WI38 (cell line): ENCODE measurements around the gene POU3F1.
A peak's percentile ranks its signal among the peaks of the same experiment; 100 is the strongest.

Source experiments
- H3K4me3 ChIP-seq: 2 replicates; pipeline ENCODE4 v1.5.1; 2011; ENCODE audit warnings: low read depth, mild to moderate bottlenecking, control low read depth, low read length
- TF ChIP-seq, protein P1 (sequence below): IDR thresholded peaks from 2 replicates; pipeline ENCODE4 v1.5.1; 2012; ENCODE audit warnings: low read depth, mild to moderate bottlenecking, control low read depth, low read length

POU3F1 gene

DNA sequence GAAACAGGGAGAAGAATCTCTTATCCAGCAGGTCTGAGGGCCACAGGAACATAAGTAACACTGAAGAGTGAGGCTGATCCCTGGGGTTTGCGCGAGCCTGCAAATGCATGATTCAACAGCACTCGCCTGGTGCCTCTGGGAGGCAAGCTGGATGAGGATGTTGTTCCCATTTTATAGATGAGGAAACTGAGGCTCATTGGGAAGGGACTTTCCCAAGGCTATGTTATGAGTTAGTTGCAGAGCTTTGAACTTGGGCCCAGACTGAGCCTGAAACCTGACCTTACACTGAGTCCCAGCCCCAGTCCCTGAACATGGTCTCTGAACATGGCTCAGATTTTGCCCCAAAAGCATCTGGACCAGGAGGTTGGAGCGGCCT is 27.7 kb upstream of the POU3F1 start:
- TF ChIP-seq, protein P1, sequence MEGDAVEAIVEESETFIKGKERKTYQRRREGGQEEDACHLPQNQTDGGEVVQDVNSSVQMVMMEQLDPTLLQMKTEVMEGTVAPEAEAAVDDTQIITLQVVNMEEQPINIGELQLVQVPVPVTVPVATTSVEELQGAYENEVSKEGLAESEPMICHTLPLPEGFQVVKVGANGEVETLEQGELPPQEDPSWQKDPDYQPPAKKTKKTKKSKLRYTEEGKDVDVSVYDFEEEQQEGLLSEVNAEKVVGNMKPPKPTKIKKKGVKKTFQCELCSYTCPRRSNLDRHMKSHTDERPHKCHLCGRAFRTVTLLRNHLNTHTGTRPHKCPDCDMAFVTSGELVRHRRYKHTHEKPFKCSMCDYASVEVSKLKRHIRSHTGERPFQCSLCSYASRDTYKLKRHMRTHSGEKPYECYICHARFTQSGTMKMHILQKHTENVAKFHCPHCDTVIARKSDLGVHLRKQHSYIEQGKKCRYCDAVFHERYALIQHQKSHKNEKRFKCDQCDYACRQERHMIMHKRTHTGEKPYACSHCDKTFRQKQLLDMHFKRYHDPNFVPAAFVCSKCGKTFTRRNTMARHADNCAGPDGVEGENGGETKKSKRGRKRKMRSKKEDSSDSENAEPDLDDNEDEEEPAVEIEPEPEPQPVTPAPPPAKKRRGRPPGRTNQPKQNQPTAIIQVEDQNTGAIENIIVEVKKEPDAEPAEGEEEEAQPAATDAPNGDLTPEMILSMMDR: no peak
- H3K4me3 ChIP-seq: no peak overlapping the region

- no peak overlapping the region for H3K4me3 ChIP-seq
- TF ChIP-seq, protein P1: no peak
Measured at GRCh38 chr1:38073534-38074301, 27.1 kb upstream of the POU3F1 start.

- H3K4me3 ChIP-seq: no peak overlapping the region
- TF ChIP-seq, protein P1: no peak
Measured at GRCh38 chr1:38072858-38073257, 26.3 kb upstream of the POU3F1 start.

DNA sequence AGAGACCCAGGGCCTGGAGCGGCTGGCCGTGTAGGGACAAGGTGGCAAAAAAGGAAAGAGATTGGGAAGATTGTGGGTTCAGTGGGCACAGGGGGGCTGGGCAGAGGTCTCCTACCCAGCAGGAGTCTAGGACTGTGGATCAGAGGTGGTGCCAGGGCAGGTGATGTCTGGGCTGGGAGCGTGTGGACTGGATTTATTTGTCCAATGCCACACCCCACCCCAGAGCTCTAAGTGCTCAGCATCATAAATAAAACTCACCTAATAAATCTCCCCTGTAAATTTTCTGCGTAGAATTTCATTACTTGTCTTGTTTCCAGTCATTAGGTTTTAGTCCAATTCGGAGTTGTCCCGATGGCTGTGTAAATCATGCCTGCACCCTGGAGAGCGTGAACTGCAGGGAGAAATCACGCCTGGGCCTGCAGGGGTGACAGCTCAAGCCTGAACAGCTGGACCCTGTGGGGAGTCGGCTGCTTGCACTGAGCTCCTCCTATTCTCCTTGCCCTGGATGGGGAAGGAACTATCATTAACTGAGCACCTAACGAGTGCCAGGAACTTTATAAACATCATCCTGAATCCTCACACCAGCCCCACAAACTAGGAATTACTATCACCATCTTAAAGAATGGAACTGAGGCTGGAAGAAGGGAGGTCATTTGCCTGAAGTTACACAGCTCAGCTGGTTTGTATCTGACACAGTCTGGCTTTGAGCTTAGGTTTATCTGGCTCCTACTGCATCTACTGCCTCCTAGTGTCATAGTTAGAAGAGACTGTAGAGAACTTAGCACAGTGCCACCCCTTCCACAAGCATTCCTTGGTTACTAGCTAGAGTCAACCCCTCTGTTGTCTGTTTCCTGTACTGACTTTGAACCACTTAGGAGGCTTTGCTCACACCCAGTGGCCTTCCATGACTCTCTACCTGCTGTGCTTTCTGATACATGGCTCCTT is 25.0 kb upstream of the POU3F1 start:
- TF ChIP-seq, protein P1: peak; percentile 35; the same call in 1 of the 2 replicates
- H3K4me3 ChIP-seq: no peak overlapping the region

DNA sequence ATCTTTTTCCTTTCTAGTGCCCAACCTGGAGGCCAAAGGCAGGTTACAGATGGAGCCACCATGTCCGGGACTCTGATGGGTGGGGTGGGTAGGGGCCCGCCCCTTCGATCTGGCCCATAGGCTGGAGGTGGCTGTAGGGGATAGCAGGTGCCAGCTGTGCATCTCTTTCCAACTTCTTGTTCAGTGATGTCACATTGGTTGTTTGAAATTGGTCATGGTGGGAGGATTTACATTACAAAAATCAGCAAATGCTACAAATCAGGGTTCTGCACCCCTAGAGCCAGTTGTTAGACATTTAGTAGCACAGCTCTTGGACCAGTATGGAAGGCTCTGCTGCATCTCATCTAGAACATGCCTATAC is 22.4 kb upstream of the POU3F1 start:
- H3K4me3 ChIP-seq: no peak overlapping the region

DNA sequence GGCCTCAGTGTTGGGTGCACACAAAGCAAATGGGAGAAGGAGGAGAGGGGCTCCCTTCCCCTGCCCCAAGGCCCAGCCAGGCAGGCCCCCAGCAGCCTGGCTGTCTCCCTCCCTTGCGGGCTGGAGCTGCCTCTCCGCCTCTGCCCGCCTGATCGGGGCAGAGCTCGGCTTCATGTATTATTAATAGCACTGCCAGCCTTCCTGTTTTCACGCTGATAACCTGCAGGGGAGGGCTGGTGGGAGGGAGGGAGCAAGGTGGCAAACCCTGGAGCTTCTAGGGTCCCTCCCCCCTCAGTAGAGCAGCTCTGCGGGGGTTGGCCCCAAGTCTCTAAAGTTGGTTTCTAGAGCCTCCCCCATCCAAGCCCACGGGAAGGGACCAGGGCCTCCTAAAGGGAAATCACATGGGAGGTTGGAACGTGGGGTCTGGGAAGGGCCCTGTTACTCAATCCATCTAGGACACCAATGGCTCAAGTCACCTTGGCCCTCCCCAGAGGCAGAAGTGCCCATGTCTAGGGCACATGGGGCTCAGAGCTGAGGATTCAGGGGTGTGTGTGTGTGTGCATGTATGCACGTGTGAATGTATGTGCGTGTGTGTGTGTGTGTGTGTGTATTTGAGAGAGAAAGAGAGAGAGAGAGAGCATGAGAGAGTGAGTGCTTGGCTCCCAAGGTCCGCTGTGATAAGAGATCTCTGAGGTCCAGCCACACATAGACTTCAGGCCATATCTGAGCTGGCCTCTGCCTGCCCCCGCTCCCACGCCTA is 21.8 kb upstream of the POU3F1 start:
- no peak overlapping the region for H3K4me3 ChIP-seq
- TF ChIP-seq, protein P1: no peak

More for the DNA sequence above, 22.4 kb upstream of the POU3F1 start:
- TF ChIP-seq, protein P1: no peak
